Measurements from ENCODE around the gene PLEKHM2.

GRCh38 chr1:15765495-15766194 lies 81.5 kb downstream of the PLEKHM2 start:
- TF ChIP-seq ZNF274 (IDR thresholded peaks at IDR 0.05; ENCODE audit: low read depth, low read length) (no peak), YY1 (IDR thresholded peaks at IDR 0.05; ENCODE audit: insufficient read depth, insufficient read length) (no peak), SUZ12 (IDR thresholded peaks at IDR 0.05; ENCODE audit: extremely low read depth, insufficient read depth, insufficient read length) (no peak)
